Testis (tissue), 2 donors: Measurements from ENCODE around the gene FSCN2.

ENCODE experiments used
- CTCF ChIP-seq, 3 experiments: fragments of 450-650 bp in 2 of 3; fragments of 200-600 bp in 1 of 3; sonication (generic) in 1 of 3; IDR thresholded peaks; one replicate each; pipeline ENCODE4 v1.5.1; 2016 to 2019; ENCODE audit warnings: antibody characterized with exemption in 3 of 3, mild to moderate bottlenecking in 2 of 3, moderate library complexity in 1 of 3
- POLR2A ChIP-seq: fragments of 450-650 bp; IDR thresholded peaks from one replicate; pipeline ENCODE4 v1.6.1; 2017; ENCODE audit warnings: antibody characterized with exemption, mild to moderate bottlenecking, moderate library complexity

DNA sequence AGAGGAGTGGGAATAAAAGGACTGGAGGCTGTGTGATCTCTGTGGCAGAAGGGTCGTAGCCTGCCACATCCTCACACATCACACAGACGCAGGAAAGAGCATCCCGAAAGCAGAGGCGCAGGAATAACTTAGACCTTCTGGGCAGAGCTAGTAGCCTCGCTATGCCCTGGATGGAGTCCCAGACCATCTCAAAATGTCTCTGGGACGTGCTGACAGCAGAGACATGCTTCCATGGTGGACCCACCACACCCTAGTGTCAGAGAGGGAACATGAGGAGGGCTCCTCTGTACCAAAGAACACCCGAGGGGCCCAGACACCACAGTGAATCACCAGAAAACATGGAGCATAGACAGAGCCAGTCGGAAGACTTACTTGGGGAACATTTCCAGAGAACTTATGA lies 53.6 kb downstream of the FSCN2 start:
- TF ChIP-seq CTCF (IDR thresholded peaks at IDR 0.05) = no peak
- no peak for TF ChIP-seq POLR2A
